ENCODE data around the gene ZNF248. TPM values are rescaled to one million over a fixed set of nuclear protein-coding genes. Genes with fewer than 3 reads are reported as not detected.
A peak's percentile ranks its signal among the peaks of the same experiment; 100 is the strongest.

The ZNF248 gene
- total RNA-seq, 1 experiment from 2014 or later = 14.7 TPM

DNA sequence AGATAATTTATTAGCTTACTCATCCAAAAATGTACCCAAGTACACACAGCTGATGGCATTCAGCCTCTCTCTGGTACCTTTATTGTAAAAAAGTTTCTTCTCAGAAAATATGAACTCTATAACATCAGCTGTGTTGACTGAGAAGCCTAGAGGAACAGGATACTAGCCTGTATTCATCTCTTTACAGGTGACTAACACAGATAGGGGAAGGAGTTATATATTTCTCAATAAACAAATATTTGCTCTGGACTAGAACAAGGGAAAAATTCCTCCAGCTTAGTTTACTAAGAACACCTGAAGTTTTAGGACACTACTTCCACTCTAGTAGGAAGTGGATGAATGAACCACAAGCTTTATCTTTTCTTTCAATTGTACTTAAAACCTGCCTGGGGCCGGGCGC, 67.8 kb downstream of the ZNF248 start:
- Histone ChIP-seq H3K27ac (no peak overlapping the region), H3K4me1 (no peaks in the 10 kb centered on the region), H3K36me3 (no peaks in the 10 kb centered on the region), H3K4me3 (no peak overlapping the region), H3K9me3 (replicated peaks) (no peaks in the 10 kb centered on the region), H3K27me3 (no peaks in the 10 kb centered on the region)
- no peak for DNase-seq

DNA sequence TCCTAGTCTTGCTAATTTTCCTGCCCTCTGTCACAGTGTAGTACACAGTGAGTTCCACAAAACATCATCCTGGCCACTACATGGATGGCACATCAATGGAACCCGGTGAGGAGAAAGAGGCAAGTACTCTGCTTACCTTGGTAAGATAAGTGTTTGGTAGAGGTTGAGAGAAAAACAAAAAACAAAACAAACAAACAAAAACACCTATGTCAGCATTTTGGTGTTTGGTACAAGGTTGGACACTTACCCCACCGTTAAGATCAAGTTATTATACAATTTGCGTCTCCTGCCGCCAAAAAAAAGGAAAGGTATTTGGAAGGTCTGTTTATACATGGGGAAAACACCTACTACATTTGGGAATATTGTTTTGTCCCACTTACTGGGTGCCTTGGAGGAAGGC, 72.7 kb downstream of the ZNF248 start:
- Histone ChIP-seq H3K27me3 (no peaks in the 10 kb centered on the region), H3K4me3 (no peak overlapping the region), H3K4me1 (no peaks in the 10 kb centered on the region), H3K9me3 (replicated peaks) (no peaks in the 10 kb centered on the region), H3K36me3 (no peaks in the 10 kb centered on the region), H3K27ac (no peak overlapping the region)
- DNase-seq = no peak

- no peaks in the 10 kb centered on the region for H3K4me1 ChIP-seq
- H3K27ac ChIP-seq = no peak overlapping the region
- no peak overlapping the region for H3K4me3 ChIP-seq
- no peaks in the 10 kb centered on the region for H3K36me3 ChIP-seq
- H3K9me3 ChIP-seq (replicated peaks) = no peaks in the 10 kb centered on the region
- H3K27me3 ChIP-seq = no peaks in the 10 kb centered on the region
- DNase-seq = no peak
These were observed 76.9 kb downstream of the ZNF248 start for GRCh38 chr10:37780536-37780935.

GRCh38 chr10:37777056-37777455, 80.4 kb downstream of the ZNF248 start:
- no peaks in the 10 kb centered on the region for H3K9me3 ChIP-seq (replicated peaks)
- no peak overlapping the region for H3K4me3 ChIP-seq
- H3K36me3 ChIP-seq = no peaks in the 10 kb centered on the region
- H3K4me1 ChIP-seq = no peaks in the 10 kb centered on the region
- H3K27me3 ChIP-seq = no peaks in the 10 kb centered on the region
- no peak for DNase-seq
- no peak overlapping the region for H3K27ac ChIP-seq

- no peaks in the 10 kb centered on the region for H3K27me3 ChIP-seq
- H3K27ac ChIP-seq = no peak overlapping the region
- no peak overlapping the region for H3K4me3 ChIP-seq
- no peaks in the 10 kb centered on the region for H3K4me1 ChIP-seq
- DNase-seq = no peak
- no peaks in the 10 kb centered on the region for H3K9me3 ChIP-seq (replicated peaks)
- H3K36me3 ChIP-seq = no peaks in the 10 kb centered on the region
These were observed 81.8 kb downstream of the ZNF248 start for GRCh38 chr10:37775612-37776011.

DNA sequence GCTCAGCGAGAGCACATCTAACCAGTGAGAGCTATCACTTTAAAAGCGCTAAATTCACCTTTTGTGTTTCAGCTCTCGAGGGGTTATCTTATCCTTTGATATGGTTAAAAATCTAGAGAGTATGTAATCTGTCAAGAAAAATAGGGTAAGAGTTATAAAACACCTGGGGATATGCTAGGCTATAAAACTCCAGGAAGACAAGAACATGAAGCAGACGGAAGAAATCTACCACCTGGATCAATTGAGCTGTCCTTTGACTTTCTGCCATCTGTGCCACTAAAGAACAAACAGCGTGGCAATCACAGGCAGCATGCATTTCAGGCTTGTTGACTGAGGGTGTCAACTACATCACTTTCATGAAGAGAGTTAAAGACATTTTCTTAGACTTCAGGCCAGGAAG, 83.1 kb downstream of the ZNF248 start:
- Histone ChIP-seq H3K27me3 (no peaks in the 10 kb centered on the region), H3K4me3 (no peak overlapping the region), H3K4me1 (no peaks in the 10 kb centered on the region), H3K36me3 (no peaks in the 10 kb centered on the region), H3K9me3 (replicated peaks) (no peaks in the 10 kb centered on the region), H3K27ac (no peak overlapping the region)
- DNase-seq = no peak

GRCh38 chr10:37765216-37765615, 92.2 kb downstream of the ZNF248 start:
- no peak for DNase-seq
- H3K9me3 ChIP-seq (replicated peaks) = no peaks in the 10 kb centered on the region
- no peaks in the 10 kb centered on the region for H3K36me3 ChIP-seq
- no peaks in the 10 kb centered on the region for H3K4me1 ChIP-seq
- H3K4me3 ChIP-seq = no peak overlapping the region
- no peaks in the 10 kb centered on the region for H3K27me3 ChIP-seq
- no peak overlapping the region for H3K27ac ChIP-seq

- Histone ChIP-seq H3K4me3 (no peak overlapping the region), H3K27ac (no peak overlapping the region), H3K4me1 (no peaks in the 10 kb centered on the region)
These were observed 94.3 kb downstream of the ZNF248 start for GRCh38 chr10:37763132-37763531.

GRCh38 chr10:37762287-37762686, 95.1 kb downstream of the ZNF248 start:
- Histone ChIP-seq H3K4me3 (no peak overlapping the region), H3K4me1 (no peaks in the 10 kb centered on the region), H3K27ac (no peak overlapping the region), H3K9me3 (replicated peaks) (no peaks in the 10 kb centered on the region), H3K27me3 (no peaks in the 10 kb centered on the region), H3K36me3 (no peaks in the 10 kb centered on the region)
- DNase-seq = no peak

More at GRCh38 chr10:37763132-37763531, 94.3 kb downstream of the ZNF248 start:
- H3K36me3 ChIP-seq = no peaks in the 10 kb centered on the region
- H3K27me3 ChIP-seq = no peaks in the 10 kb centered on the region
- no peaks in the 10 kb centered on the region for H3K9me3 ChIP-seq (replicated peaks)
- no peak for DNase-seq

- H3K4me1 ChIP-seq = no peaks in the 10 kb centered on the region
- no peak for DNase-seq
- H3K27ac ChIP-seq = no peak overlapping the region
- H3K27me3 ChIP-seq = no peaks in the 10 kb centered on the region
- H3K4me3 ChIP-seq = no peak overlapping the region
- no peaks in the 10 kb centered on the region for H3K36me3 ChIP-seq
- H3K9me3 ChIP-seq (replicated peaks) = no peaks in the 10 kb centered on the region
These were observed 96.6 kb downstream of the ZNF248 start for GRCh38 chr10:37760817-37761216.

DNA sequence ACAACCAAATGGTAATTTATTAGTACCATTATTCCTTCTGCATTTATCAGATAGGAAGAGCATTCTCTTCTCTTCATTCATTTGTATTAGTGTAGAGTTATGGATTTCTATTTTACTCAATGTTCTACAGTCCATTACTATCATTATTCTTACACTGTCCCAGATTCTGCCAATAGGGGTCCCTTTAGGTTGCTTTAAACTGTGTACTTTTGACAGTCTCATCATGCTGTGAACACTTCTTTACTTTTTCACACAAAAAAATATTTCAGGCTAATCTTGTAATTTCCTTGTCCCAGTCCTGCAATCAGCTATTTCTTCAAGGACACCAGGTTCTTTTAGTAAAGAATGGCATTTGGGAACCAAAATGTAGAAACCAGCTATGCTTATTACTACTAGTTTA, 99.3 kb downstream of the ZNF248 start:
- H3K4me1 ChIP-seq = no peaks in the 10 kb centered on the region
- no peak overlapping the region for H3K4me3 ChIP-seq
- H3K36me3 ChIP-seq = no peaks in the 10 kb centered on the region
- no peak overlapping the region for H3K27ac ChIP-seq
- DNase-seq = no peak
- H3K27me3 ChIP-seq = no peaks in the 10 kb centered on the region
- no peaks in the 10 kb centered on the region for H3K9me3 ChIP-seq (replicated peaks)

GRCh38 chr10:37754538-37755323, 102.7 kb downstream of the ZNF248 start:
- Histone ChIP-seq H3K36me3 (no peaks in the 10 kb centered on the region), H3K27ac (no peak overlapping the region), H3K4me3 (no peak overlapping the region), H3K9me3 (replicated peaks) (no peaks in the 10 kb centered on the region), H3K4me1 (no peaks in the 10 kb centered on the region), H3K27me3 (no peaks in the 10 kb centered on the region)
- DNase-seq = peak; percentile 25 to 56

- Histone ChIP-seq H3K4me3 (no peak overlapping the region), H3K4me1 (no peaks in the 10 kb centered on the region), H3K9me3 (replicated peaks) (no peaks in the 10 kb centered on the region)
These were observed 105.0 kb downstream of the ZNF248 start for GRCh38 chr10:37752334-37752875.

DNA sequence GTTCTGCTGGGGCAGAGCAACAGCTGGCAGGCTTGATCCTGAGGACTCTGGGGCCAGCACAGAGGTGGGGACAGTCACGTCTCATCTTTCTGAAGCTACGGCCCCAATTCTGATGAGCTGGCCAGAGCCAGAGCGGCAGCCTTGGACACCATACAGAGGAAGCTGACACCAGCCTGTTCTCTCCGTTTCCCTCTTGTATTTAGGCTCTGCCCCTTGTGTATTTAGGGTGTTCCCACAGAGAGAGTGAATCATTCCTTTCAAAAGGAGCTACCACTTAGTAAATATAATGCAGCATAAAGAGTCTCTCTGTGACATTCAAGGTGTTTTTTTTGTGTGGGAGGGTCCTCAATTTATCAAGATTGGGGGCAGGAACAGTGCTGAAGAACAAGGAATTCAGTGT, 109.2 kb downstream of the ZNF248 start:
- H3K9me3 ChIP-seq (replicated peaks) = no peaks in the 10 kb centered on the region
- no peak overlapping the region for H3K27ac ChIP-seq
- H3K4me3 ChIP-seq = no peak overlapping the region
- no peaks in the 10 kb centered on the region for H3K4me1 ChIP-seq
- H3K36me3 ChIP-seq = no peaks in the 10 kb centered on the region
- DNase-seq = no peak
- no peaks in the 10 kb centered on the region for H3K27me3 ChIP-seq

More at GRCh38 chr10:37752334-37752875, 105.0 kb downstream of the ZNF248 start:
- Histone ChIP-seq H3K36me3 (no peaks in the 10 kb centered on the region), H3K27ac (no peak overlapping the region), H3K27me3 (no peaks in the 10 kb centered on the region)
- DNase-seq = no peak

- DNase-seq = no peak
- Histone ChIP-seq H3K36me3 (no peaks in the 10 kb centered on the region), H3K27ac (no peak overlapping the region), H3K9me3 (replicated peaks) (no peaks in the 10 kb centered on the region), H3K4me3 (no peak overlapping the region), H3K4me1 (no peaks in the 10 kb centered on the region), H3K27me3 (no peaks in the 10 kb centered on the region)
These were observed 110.3 kb downstream of the ZNF248 start for GRCh38 chr10:37747081-37747480.

GRCh38 chr10:37741831-37742230, 115.6 kb downstream of the ZNF248 start:
- no peaks in the 10 kb centered on the region for H3K27me3 ChIP-seq
- H3K27ac ChIP-seq = no peak overlapping the region
- H3K36me3 ChIP-seq = no peaks in the 10 kb centered on the region
- no peak for DNase-seq
- no peaks in the 10 kb centered on the region for H3K9me3 ChIP-seq (replicated peaks)
- no peak overlapping the region for H3K4me3 ChIP-seq
- H3K4me1 ChIP-seq = no peaks in the 10 kb centered on the region
